ENCODE results near the gene OR52W1. TPM values are rescaled to one million over a fixed set of nuclear protein-coding genes. Genes with fewer than 3 reads are reported as not detected.

Gene OR52W1
- total and polyA plus RNA-seq, 2 donors (not counting 3 experiments of a cell fraction or from before 2014, with no cell fraction given), result not detected

GRCh38 chr11:6223854-6224253, 24.8 kb downstream of the OR52W1 start:
- Histone ChIP-seq H3K4me2 (ENCODE audit: insufficient read depth, low read length) (no peak overlapping the region), H3K36me3 (ENCODE audit: control insufficient read depth in 2 of 2, extremely low read depth in 1 of 2, insufficient read depth in 2 of 2, low read length in 2 of 2) (peaks cover 0 to 16% of the 10 kb centered on the region in 2 experiments), H3K27ac (ENCODE audit: insufficient read depth, low read depth, low read length) (no peak overlapping the region), H3K4me3 (replicated peaks in 1 of 3; ENCODE audit: insufficient read depth in 1 of 3, low read depth in 1 of 3, low read length in 3 of 3) (no peak overlapping the region), H3K9me1 (replicated peaks; ENCODE audit: control insufficient read depth, extremely low read depth, insufficient read depth, low read length) (no peaks in the 10 kb centered on the region), H3K4me1 (ENCODE audit: control insufficient read depth, extremely low read depth, insufficient read depth, low read length) (peaks cover 14% of the 10 kb centered on the region), H4K20me1 (replicated peaks; ENCODE audit: control insufficient read depth, extremely low read depth, insufficient read depth, low read length) (no peaks in the 10 kb centered on the region), H3K27me3 (ENCODE audit: control insufficient read depth in 2 of 2, insufficient read depth in 2 of 2, low read length in 2 of 2) (no peaks in the 10 kb centered on the region), H3K79me2 (ENCODE audit: control insufficient read depth, insufficient read depth, low read length) (peaks cover 4% of the 10 kb centered on the region), H2AFZ (ENCODE audit: low read depth, low read length) (no peak overlapping the region), H3K9me3 (replicated peaks; ENCODE audit: control insufficient read depth, insufficient read depth, low read length) (no peaks in the 10 kb centered on the region), H3K9ac (replicated peaks; ENCODE audit: extremely low read depth, insufficient read depth, low read length) (no peak overlapping the region)
- POLR2A ChIA-PET, result no interaction called here
- intact Hi-C loops (cut with micrococcal nuclease) (no loop called here), dilution Hi-C loops (cut with MboI; ENCODE audit: extremely low pct_ligation_motif_present, low sequenced_read_pairs) (no loop called here)
- CTCF ChIA-PET, result interaction anchor here (1.4 kb wide), 1 partner anchor 139 kb away, joined by 4 read pairs; no protein-coding TSS in a partner anchor
- FAIRE-seq (no peak), DNase-seq (ENCODE audit: low read depth, low spot score) (no peak)
- no TSS peak for BruUV-seq (replicated peaks)
- TF ChIP-seq JUN (IDR thresholded peaks at IDR 0.05; ENCODE audit: borderline replicate concordance, insufficient read depth, insufficient read length, low read depth) (no peak), POLR2AphosphoS5 (IDR thresholded peaks at IDR 0.05; ENCODE audit: insufficient read depth, low read depth, low read length) (no peak), EZH2 (IDR thresholded peaks at IDR 0.05; ENCODE audit: borderline replicate concordance, low read depth, low read length, severe bottlenecking) (no peak), MYC (IDR thresholded peaks at IDR 0.05; ENCODE audit: low read depth, low read length) (no peak), GATA2 (IDR thresholded peaks at IDR 0.05; ENCODE audit: insufficient read depth, insufficient read length, low read depth, low read length) (no peak)
- TF ChIP-seq, protein P1, sequence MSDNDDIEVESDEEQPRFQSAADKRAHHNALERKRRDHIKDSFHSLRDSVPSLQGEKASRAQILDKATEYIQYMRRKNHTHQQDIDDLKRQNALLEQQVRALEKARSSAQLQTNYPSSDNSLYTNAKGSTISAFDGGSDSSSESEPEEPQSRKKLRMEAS (IDR thresholded peaks at IDR 0.05; ENCODE audit: insufficient read depth, insufficient read length), result no peak
- TF ChIP-seq, protein P2, sequence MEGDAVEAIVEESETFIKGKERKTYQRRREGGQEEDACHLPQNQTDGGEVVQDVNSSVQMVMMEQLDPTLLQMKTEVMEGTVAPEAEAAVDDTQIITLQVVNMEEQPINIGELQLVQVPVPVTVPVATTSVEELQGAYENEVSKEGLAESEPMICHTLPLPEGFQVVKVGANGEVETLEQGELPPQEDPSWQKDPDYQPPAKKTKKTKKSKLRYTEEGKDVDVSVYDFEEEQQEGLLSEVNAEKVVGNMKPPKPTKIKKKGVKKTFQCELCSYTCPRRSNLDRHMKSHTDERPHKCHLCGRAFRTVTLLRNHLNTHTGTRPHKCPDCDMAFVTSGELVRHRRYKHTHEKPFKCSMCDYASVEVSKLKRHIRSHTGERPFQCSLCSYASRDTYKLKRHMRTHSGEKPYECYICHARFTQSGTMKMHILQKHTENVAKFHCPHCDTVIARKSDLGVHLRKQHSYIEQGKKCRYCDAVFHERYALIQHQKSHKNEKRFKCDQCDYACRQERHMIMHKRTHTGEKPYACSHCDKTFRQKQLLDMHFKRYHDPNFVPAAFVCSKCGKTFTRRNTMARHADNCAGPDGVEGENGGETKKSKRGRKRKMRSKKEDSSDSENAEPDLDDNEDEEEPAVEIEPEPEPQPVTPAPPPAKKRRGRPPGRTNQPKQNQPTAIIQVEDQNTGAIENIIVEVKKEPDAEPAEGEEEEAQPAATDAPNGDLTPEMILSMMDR (IDR thresholded peaks at IDR 0.05; ENCODE audit: extremely low read depth in 1 of 2, insufficient read depth in 1 of 2, low read depth in 1 of 2, low read length in 2 of 2), result no peak
